Measurements from ENCODE around the gene NOS2. TPM values are rescaled to one million over a fixed set of nuclear protein-coding genes. Genes with fewer than 3 reads are reported as not detected.
"Not testable (repeated sequence)": the region's sequence is repeated elsewhere in the genome, so short reads cannot be mapped to it uniquely, and the experiment has no call there.

Gene NOS2
- total and polyA plus RNA-seq, 7 donors, result 0.16 to 94.0 (median 2.2) TPM; not detected in 1

DNA sequence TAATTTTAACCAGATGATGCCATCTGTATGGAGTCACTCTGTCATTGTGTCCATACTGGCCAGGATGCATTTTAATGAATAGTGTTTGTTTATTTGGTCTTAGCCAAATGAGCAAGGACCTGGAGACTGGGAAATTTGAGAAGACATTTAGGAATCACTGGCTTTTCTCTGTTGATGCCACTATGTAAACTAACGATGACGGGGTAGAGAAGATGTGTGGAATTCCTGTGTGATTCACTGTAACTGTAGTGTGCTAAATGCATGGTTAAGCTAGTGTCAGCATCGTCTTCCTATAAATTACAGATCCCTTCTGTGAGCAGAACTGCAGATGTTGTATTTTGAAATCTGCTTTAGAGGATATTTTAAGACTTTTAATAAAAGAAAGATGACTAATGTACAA, 66.6 kb downstream of the NOS2 start:
- Histone ChIP-seq H3K27me3 (no peaks in the 10 kb centered on the region), H3K9me3 (no peaks in the 10 kb centered on the region), H3K4me3 (no peak overlapping the region), H3K27ac (no peak overlapping the region), H3K36me3 (no peaks in the 10 kb centered on the region), H3K4me1 (no peaks in the 10 kb centered on the region)
- no peak for DNase-seq
- 61 to 68% methylated on average over 3 of the region's 3 CpGs for WGBS, 2 donors
- intact Hi-C loops (cut with DNase I), result no loop called here
- TF ChIP-seq POLR2A (IDR thresholded peaks at IDR 0.05), result no peak
- TF ChIP-seq POLR2AphosphoS5 (IDR thresholded peaks at IDR 0.05), result no peak
- TF ChIP-seq EP300 (IDR thresholded peaks at IDR 0.05), result no peak
- TF ChIP-seq, protein P1, sequence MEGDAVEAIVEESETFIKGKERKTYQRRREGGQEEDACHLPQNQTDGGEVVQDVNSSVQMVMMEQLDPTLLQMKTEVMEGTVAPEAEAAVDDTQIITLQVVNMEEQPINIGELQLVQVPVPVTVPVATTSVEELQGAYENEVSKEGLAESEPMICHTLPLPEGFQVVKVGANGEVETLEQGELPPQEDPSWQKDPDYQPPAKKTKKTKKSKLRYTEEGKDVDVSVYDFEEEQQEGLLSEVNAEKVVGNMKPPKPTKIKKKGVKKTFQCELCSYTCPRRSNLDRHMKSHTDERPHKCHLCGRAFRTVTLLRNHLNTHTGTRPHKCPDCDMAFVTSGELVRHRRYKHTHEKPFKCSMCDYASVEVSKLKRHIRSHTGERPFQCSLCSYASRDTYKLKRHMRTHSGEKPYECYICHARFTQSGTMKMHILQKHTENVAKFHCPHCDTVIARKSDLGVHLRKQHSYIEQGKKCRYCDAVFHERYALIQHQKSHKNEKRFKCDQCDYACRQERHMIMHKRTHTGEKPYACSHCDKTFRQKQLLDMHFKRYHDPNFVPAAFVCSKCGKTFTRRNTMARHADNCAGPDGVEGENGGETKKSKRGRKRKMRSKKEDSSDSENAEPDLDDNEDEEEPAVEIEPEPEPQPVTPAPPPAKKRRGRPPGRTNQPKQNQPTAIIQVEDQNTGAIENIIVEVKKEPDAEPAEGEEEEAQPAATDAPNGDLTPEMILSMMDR (IDR thresholded peaks at IDR 0.05), result no peak

DNA sequence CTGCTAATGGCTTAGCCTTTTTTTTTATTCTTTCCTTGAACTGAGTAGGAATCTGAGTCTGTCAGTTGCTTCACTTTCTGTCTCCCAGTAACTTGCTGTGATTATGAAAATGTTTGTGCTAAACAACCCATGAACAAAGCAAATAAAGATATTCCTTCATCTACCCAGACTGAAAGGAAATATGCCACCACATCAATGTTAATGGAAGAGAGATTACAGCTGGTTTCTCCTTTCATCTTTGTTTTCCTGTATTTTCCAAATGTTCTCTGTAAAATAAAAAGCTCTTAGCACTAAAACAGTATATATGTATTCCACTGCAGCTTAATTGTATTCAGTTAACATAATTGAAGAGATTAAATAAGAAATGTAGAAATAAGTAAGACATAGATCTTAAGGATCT, 67.6 kb downstream of the NOS2 start:
- intact Hi-C loops (cut with DNase I); H3K36me3 ChIP-seq; H3K4me3 ChIP-seq; H3K27me3 ChIP-seq; DNase-seq; H3K9me3 ChIP-seq; H3K4me1 ChIP-seq; H3K27ac ChIP-seq: not testable (repeated sequence)

DNA sequence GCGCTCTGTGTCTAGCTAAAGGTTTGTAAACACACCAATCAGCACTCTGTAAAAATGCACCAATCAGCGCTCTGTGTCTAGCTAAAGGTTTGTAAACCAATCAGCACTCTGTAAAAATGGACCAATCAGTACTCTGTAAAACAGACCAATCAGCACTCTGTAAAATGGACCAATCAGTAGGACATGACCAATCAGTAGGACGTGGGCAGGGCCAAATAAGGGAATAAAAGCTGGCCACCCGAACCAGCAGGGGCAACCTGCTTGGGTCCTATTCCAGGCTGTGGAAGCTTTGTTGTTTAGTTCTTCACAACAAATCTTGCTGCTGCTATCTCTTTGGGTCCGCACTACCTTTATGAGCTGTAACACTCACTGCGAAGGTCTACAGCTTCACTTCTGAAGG, 74.3 kb downstream of the NOS2 start:
- H3K4me3 ChIP-seq; intact Hi-C loops (cut with DNase I); DNase-seq; H3K9me3 ChIP-seq; H3K4me1 ChIP-seq; H3K36me3 ChIP-seq; H3K27ac ChIP-seq; H3K27me3 ChIP-seq: not testable (repeated sequence)
- 90% methylated on average over 6 of the region's 6 CpGs for WGBS, 2 donors

DNA sequence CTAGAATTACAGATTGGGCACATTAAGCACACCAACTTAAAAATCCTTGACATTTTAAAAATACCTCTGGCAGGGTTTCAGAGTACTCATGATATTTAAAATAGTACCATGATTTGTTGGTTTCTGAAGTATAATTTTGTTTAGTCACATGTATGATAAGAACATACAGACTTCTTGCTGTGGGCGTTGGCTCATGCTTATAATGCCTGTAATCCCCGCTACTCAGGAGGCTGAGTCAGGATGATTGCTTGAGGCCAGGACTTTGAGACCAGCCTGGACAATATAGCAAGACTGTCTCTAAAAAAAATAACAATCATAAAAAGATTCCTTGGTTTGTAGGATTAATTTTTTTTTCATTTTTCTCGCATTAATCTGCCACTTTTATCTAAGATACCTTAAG, 78.5 kb downstream of the NOS2 start:
- DNase-seq, result no peak
- no peaks in the 10 kb centered on the region for H3K36me3 ChIP-seq
- no peak overlapping the region for H3K4me3 ChIP-seq
- no peak for TF ChIP-seq POLR2AphosphoS5 (IDR thresholded peaks at IDR 0.05)
- H3K27ac ChIP-seq, result no peak overlapping the region
- H3K27me3 ChIP-seq, result no peaks in the 10 kb centered on the region
- no peaks in the 10 kb centered on the region for H3K9me3 ChIP-seq
- intact Hi-C loops (cut with DNase I), result no loop called here
- WGBS, 2 donors, result 48 to 75% methylated on average over 3 of the region's 3 CpGs
- H3K4me1 ChIP-seq, result no peaks in the 10 kb centered on the region

Small RNA genes lying within 50 kb of the gene (small RNA-seq; reads per million reads assigned to genes)
- gene AC130289.1 (0 reads per million in 3 donors), gene AC130289.2 (0 reads per million in 3 donors)

Other genes starting within 250 kb of the NOS2 start
- 10 to 100 TPM; 17.8 to 33.2 (median 22.2) TPM for gene LGALS9, start 169.3 kb downstream of the NOS2 start, total RNA-seq
- 100 to 1,000 TPM; 333 to 476 (median 455) TPM for gene LGALS9, start 169.3 kb downstream of the NOS2 start, polyA plus RNA-seq
- 10 to 100 TPM; 15.5 to 27.1 (median 19.7) TPM for gene LYRM9, start 92.8 kb upstream of the NOS2 start, total RNA-seq
- gene LYRM9, start 92.8 kb upstream of the NOS2 start, polyA plus RNA-seq, result 1 to 10 TPM; 2.1 to 10.0 (median 7.8) TPM
- gene NLK, start 242.1 kb upstream of the NOS2 start, total RNA-seq, result 10 to 100 TPM; 15.0 to 17.1 (median 15.2) TPM
- 10 to 100 TPM in 1 of 3 donors, 1 to 10 TPM in 2; 9.3 to 11.8 (median 9.6) TPM for gene NLK, start 242.1 kb upstream of the NOS2 start, polyA plus RNA-seq